GM12892 (cell line): ENCODE data around the gene ASS1.

Experiments used
- DNase-seq: peaks from one replicate; pipeline ENCODE4 v3.0.0; 2011; ENCODE audit not compliant: insufficient read length
- FAIRE-seq: peaks from 2 replicates; lab custom pipeline; 2011; peaks lifted over from hg19 to GRCh38; lab: Jason Lieb, UNC
- POLR2A ChIP-seq: IDR thresholded peaks from 2 replicates; pipeline ENCODE4 v1.6.1; 2011; ENCODE audit warnings: low read depth, low read length, control low read depth
- POLR2AphosphoS5 ChIP-seq: IDR thresholded peaks from 2 replicates; pipeline ENCODE4 v1.6.1; 2011; ENCODE audit warnings: low read depth, low read length, control low read depth
- TAF1 ChIP-seq: IDR thresholded peaks from 2 replicates; pipeline ENCODE4 v1.6.1; 2011; ENCODE audit warnings: low read depth, mild to moderate bottlenecking, control low read depth, low read length, borderline replicate concordance

Gene ASS1

GRCh38 chr9:130441031-130441430, 3.7 kb upstream of the ASS1 start:
- DNase-seq: no peak
- FAIRE-seq: no peak
- TF ChIP-seq POLR2AphosphoS5 (no peak), TAF1 (no peak), POLR2A (no peak)

GRCh38 chr9:130442746-130443455, 1.9 kb upstream of the ASS1 start:
- no peak for DNase-seq

GRCh38 chr9:130443456-130443801, 1.3 kb upstream of the ASS1 start:
- TF ChIP-seq TAF1: no peak
- no peak for TF ChIP-seq POLR2A
- TF ChIP-seq POLR2AphosphoS5: no peak
- no peak for FAIRE-seq
- DNase-seq: no peak

More at GRCh38 chr9:130442746-130443455, 1.9 kb upstream of the ASS1 start:
- TF ChIP-seq POLR2A (no peak), POLR2AphosphoS5 (no peak)
- FAIRE-seq: no peak

- DNase-seq (no peak), FAIRE-seq (no peak)
- TF ChIP-seq POLR2A (no peak), POLR2AphosphoS5 (no peak)
Observed at GRCh38 chr9:130443840-130444492, 795 bp upstream of the ASS1 start.

GRCh38 chr9:130445268-130445983, 665 bp downstream of the ASS1 start:
- DNase-seq (no peak), FAIRE-seq (no peak)
- no peak for TF ChIP-seq POLR2A
- no peak for TF ChIP-seq POLR2AphosphoS5
- no peak for TF ChIP-seq TAF1

- TF ChIP-seq TAF1: no peak
- TF ChIP-seq POLR2AphosphoS5: no peak
- TF ChIP-seq POLR2A: no peak
- DNase-seq (no peak), FAIRE-seq (no peak)
Observed at GRCh38 chr9:130446101-130446861, 1.5 kb downstream of the ASS1 start.

GRCh38 chr9:130447193-130447816, 2.5 kb downstream of the ASS1 start:
- DNase-seq (no peak), FAIRE-seq (no peak)
- no peak for TF ChIP-seq POLR2AphosphoS5
- no peak for TF ChIP-seq TAF1
- no peak for TF ChIP-seq POLR2A

GRCh38 chr9:130448035-130448624, 3.4 kb downstream of the ASS1 start:
- no peak for DNase-seq
- FAIRE-seq: no peak
- TF ChIP-seq POLR2A: no peak
- no peak for TF ChIP-seq POLR2AphosphoS5
- TF ChIP-seq TAF1: no peak

GRCh38 chr9:130448771-130449603, 4.2 kb downstream of the ASS1 start:
- FAIRE-seq: no peak
- TF ChIP-seq TAF1 (no peak), POLR2A (no peak), POLR2AphosphoS5 (no peak)
- no peak for DNase-seq
